Activated T-cell treated with anti-CD3 and anti-CD28 coated beads, Interleukin-2, amount 50 U/mL, for 72 hours (primary cell): ENCODE results near the gene ERP27. TPM values are rescaled to one million over a fixed set of nuclear protein-coding genes. Genes with fewer than 3 reads are reported as not detected.

Source experiments
- ATAC-seq, 2 donors: fragments of 150-1000 bp; cut with Tn5 transposase; replicated peaks in 1 of 2; 2 replicates each; pipeline ENCODE4 v1.10.0; 2021; ENCODE audit warnings: moderate library complexity in 2 of 2, mild to moderate bottlenecking in 1 of 2
- DNase-seq, 2 donors: peaks; one replicate each; pipeline ENCODE4 v3.0.0; 2021 to 2022; ENCODE audit warnings: mixed read lengths in 1 of 2
- H3K27ac Mint-ChIP-seq: one replicate; pipeline ENCODE4 v1.8.0; 2022; ENCODE audit warnings: mild to moderate bottlenecking, moderate library complexity, mixed read lengths
- H3K27me3 Mint-ChIP-seq: one replicate; pipeline ENCODE4 v1.8.0; 2022; ENCODE audit warnings: low read depth, mixed read lengths
- H3K36me3 Mint-ChIP-seq, 2 donors: one replicate each; pipeline ENCODE4 v1.8.0; 2022; ENCODE audit warnings: mixed read lengths in 2 of 2, mild to moderate bottlenecking in 1 of 2; ENCODE audit not compliant: insufficient read depth in 2 of 2
- H3K4me1 Mint-ChIP-seq: one replicate; pipeline ENCODE4 v1.8.0; 2022; ENCODE audit warnings: low read depth, mixed read lengths
- H3K4me3 Mint-ChIP-seq, 2 donors: one replicate each; pipeline ENCODE4 v1.8.0; 2022; ENCODE audit warnings: mild to moderate bottlenecking in 2 of 2, mixed read lengths in 2 of 2, moderate library complexity in 2 of 2
- H3K9me3 Mint-ChIP-seq, 2 donors: one replicate each; pipeline ENCODE4 v1.8.0; 2022; ENCODE audit warnings: mixed read lengths in 2 of 2
- total RNA-seq, 2 donors: library from RNA; stranded (reverse); gene quantifications; one replicate each; pipeline ENCODE4 v1.2.3, GENCODE V29; 2022

The ERP27 gene
- total RNA-seq, 2 donors from 2014 or later: 3.8 to 4.0 TPM

GRCh38 chr12:14946162-14946561, 7.8 kb upstream of the ERP27 start:
- no peak for ATAC-seq
- Mint-ChIP-seq H3K36me3 (peaks cover 28 to 61% of the 10 kb centered on the region in 2 donors), H3K4me1 (peaks cover 61% of the 10 kb centered on the region), H3K27me3 (no peaks in the 10 kb centered on the region), H3K4me3 (peak overlapping the region in 1 of 2 donors; percentile 57), H3K27ac (peak overlapping the region; percentile 96), H3K9me3 (no peaks in the 10 kb centered on the region)
- DNase-seq: no peak

- ATAC-seq (no peak), DNase-seq (no peak)
- peaks cover 41% of the 10 kb centered on the region for H3K4me1 Mint-ChIP-seq
- no peaks in the 10 kb centered on the region for H3K27me3 Mint-ChIP-seq
- H3K27ac Mint-ChIP-seq: peak overlapping the region; percentile 12
- no peak overlapping the region for H3K4me3 Mint-ChIP-seq
- H3K36me3 Mint-ChIP-seq: peaks cover 19 to 62% of the 10 kb centered on the region in 2 donors
- peaks cover 2 to 5% of the 10 kb centered on the region in 2 donors for H3K9me3 Mint-ChIP-seq
Measured at GRCh38 chr12:14942196-14942931, 4.0 kb upstream of the ERP27 start.

- peaks cover 2 to 5% of the 10 kb centered on the region in 2 donors for H3K9me3 Mint-ChIP-seq
- peak overlapping the region; percentile 94 for H3K27ac Mint-ChIP-seq
- no peak overlapping the region for H3K4me3 Mint-ChIP-seq
- no peaks in the 10 kb centered on the region for H3K27me3 Mint-ChIP-seq
- no peak for DNase-seq
- ATAC-seq: no peak
- H3K36me3 Mint-ChIP-seq: peaks cover 18 to 57% of the 10 kb centered on the region in 2 donors
- H3K4me1 Mint-ChIP-seq: peaks cover 31% of the 10 kb centered on the region
Measured at GRCh38 chr12:14941369-14941768, 3.0 kb upstream of the ERP27 start.

DNA sequence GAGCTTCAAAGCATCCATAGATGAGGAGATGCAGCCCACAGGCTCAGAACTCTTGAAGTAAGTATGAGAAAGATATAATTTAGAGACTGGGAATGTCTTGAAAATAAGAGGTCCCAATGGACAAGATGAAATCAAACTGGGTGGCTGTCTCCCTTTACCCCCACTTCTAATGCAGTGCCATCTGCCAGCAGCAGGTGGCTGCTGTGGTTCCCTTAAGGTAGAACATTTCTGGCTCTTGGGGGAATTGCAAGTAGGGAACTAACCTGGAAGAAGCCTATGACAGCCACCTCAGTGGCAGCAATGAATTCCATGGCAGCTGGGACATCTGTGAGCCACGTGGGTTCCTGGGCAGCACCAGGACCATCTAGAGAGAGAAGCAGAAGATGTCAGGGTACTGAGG, 648 bp downstream of the ERP27 start:
- no peak for DNase-seq
- Mint-ChIP-seq H3K9me3 (peaks cover 2 to 5% of the 10 kb centered on the region in 2 donors), H3K4me1 (peaks cover 24% of the 10 kb centered on the region), H3K4me3 (no peak overlapping the region), H3K36me3 (peaks cover 9 to 51% of the 10 kb centered on the region in 2 donors), H3K27me3 (no peaks in the 10 kb centered on the region), H3K27ac (peak overlapping the region; percentile 51)
- ATAC-seq: peak in 1 of 2 donors; percentile 37

- no peak overlapping the region for H3K4me3 Mint-ChIP-seq
- H3K27me3 Mint-ChIP-seq: no peaks in the 10 kb centered on the region
- peaks cover 21% of the 10 kb centered on the region for H3K4me1 Mint-ChIP-seq
- peaks cover 2 to 5% of the 10 kb centered on the region in 2 donors for H3K9me3 Mint-ChIP-seq
- peak overlapping the region; percentile 68 for H3K27ac Mint-ChIP-seq
- peaks cover 9 to 51% of the 10 kb centered on the region in 2 donors for H3K36me3 Mint-ChIP-seq
- ATAC-seq (no peak), DNase-seq (no peak)
Measured at GRCh38 chr12:14937014-14937413, 1.3 kb downstream of the ERP27 start.

DNA sequence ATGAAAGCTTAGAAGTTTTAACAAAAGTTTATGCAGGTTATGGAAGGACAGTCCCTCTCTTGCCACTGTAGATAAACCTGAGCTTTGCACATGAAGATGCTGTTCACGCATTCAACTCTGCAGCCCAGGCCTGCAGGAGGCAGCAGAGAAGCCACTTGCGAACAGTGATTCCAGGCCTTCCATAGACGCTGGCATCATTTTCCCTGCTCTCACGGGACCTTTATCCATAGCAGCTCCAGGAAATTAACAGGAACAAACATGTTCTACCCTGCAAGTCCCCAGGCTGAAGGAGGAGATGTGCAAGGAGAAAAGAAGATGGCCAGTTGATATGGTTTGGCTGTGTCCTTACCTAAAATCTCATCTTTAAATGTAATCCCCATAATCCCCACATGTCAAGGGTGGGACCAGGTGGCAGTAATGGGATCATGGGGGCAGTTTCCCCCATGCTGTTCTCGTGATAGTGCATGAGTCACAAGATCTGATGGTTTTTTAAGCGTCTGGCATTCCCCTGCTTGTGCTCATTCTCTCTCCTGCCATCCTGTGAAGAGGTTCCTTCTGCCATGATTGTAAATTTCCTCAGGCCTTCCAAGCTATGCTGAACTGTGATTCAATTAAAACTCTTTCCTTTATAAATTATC, 2.0 kb downstream of the ERP27 start:
- no peak overlapping the region for H3K4me3 Mint-ChIP-seq
- H3K4me1 Mint-ChIP-seq: peaks cover 18% of the 10 kb centered on the region
- peaks cover 2 to 5% of the 10 kb centered on the region in 2 donors for H3K9me3 Mint-ChIP-seq
- H3K27me3 Mint-ChIP-seq: no peaks in the 10 kb centered on the region
- ATAC-seq (no peak), DNase-seq (no peak)
- H3K36me3 Mint-ChIP-seq: peaks cover 7 to 47% of the 10 kb centered on the region in 2 donors
- peak overlapping the region; percentile 79 for H3K27ac Mint-ChIP-seq

GRCh38 chr12:14935031-14935430, 3.3 kb downstream of the ERP27 start:
- Mint-ChIP-seq H3K4me1 (peaks cover 17% of the 10 kb centered on the region), H3K27me3 (no peaks in the 10 kb centered on the region), H3K27ac (no peak overlapping the region), H3K36me3 (peaks cover 6 to 38% of the 10 kb centered on the region in 2 donors), H3K9me3 (peaks cover under 1 to 4% of the 10 kb centered on the region in 2 donors), H3K4me3 (no peak overlapping the region)
- no peak for ATAC-seq
- DNase-seq: no peak

GRCh38 chr12:14934511-14934910, 3.8 kb downstream of the ERP27 start:
- H3K9me3 Mint-ChIP-seq: peaks cover 0 to 3% of the 10 kb centered on the region in 2 donors

DNA sequence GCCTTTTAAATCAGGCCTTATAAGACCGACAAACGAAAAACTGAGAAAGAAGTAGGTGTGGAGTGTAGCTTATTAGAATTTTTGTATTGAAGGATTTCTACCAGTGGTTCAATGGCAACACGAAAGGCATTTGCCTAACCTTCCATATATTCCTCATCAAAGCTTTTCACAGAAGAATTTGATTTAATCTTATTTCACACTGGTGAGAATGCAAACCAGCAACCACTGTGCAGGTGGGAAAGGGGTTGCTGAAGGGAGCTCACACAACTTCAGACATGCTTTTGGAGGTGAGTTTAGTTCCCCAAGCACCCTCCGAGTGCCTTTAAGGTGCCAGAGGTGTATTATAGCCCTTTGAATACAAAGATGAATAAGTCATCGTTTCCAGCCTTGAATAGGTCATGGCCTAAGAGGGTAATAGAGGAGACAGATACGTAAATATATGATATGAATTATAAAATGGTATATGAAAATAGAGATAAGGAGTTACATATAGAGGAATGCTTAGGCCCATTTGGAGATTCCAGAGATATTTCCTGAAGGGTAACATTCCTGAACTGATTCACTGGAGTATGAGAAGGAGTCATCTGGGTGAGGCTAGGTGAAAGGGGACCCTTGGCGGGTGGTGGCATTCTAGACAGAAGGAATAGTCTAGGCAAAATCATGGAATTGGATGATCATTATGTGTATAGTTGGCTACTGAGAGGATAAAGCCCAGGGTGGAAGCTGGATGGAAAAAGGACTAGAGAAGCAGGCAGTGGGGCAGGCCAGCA, 6.4 kb downstream of the ERP27 start:
- Mint-ChIP-seq H3K9me3 (no peaks in the 10 kb centered on the region), H3K4me3 (no peak overlapping the region), H3K27ac (no peak overlapping the region)

More at GRCh38 chr12:14934511-14934910, 3.8 kb downstream of the ERP27 start:
- peaks cover 12% of the 10 kb centered on the region for H3K4me1 Mint-ChIP-seq
- H3K4me3 Mint-ChIP-seq: no peak overlapping the region
- H3K27ac Mint-ChIP-seq: no peak overlapping the region
- DNase-seq (no peak), ATAC-seq (no peak)
- peaks cover 6 to 33% of the 10 kb centered on the region in 2 donors for H3K36me3 Mint-ChIP-seq
- H3K27me3 Mint-ChIP-seq: no peaks in the 10 kb centered on the region

GRCh38 chr12:14931359-14931758, 7.0 kb downstream of the ERP27 start:
- no peak overlapping the region for H3K4me3 Mint-ChIP-seq
- DNase-seq: no peak
- no peaks in the 10 kb centered on the region for H3K27me3 Mint-ChIP-seq
- H3K27ac Mint-ChIP-seq: no peak overlapping the region
- peaks cover 2 to 17% of the 10 kb centered on the region in 2 donors for H3K36me3 Mint-ChIP-seq
- H3K9me3 Mint-ChIP-seq: no peaks in the 10 kb centered on the region
- H3K4me1 Mint-ChIP-seq: no peaks in the 10 kb centered on the region
- no peak for ATAC-seq

More for the DNA sequence above, 6.4 kb downstream of the ERP27 start:
- H3K27me3 Mint-ChIP-seq: no peaks in the 10 kb centered on the region
- ATAC-seq (no peak), DNase-seq (no peak)
- peaks cover 2 to 18% of the 10 kb centered on the region in 2 donors for H3K36me3 Mint-ChIP-seq
- no peaks in the 10 kb centered on the region for H3K4me1 Mint-ChIP-seq

DNA sequence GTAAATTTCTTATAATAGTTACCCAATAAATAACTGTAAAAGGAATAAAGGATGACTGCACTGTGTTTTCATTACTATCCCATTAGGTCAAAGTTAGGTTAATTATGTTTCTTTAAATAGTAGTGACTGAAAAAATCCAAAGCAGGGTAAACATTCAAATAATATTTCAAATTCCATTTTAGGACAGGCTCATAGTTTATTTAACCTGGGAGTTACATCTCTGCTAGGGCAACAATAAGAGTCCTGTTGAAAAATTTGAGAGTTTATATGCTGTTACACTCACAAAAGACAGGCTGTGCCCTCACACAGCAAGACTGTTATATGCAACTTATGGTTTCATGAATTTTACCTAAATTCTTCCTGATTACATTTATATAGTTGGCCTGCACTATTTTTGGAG, 8.0 kb downstream of the ERP27 start:
- Mint-ChIP-seq H3K4me1 (no peaks in the 10 kb centered on the region), H3K9me3 (no peaks in the 10 kb centered on the region), H3K27me3 (no peaks in the 10 kb centered on the region), H3K4me3 (no peak overlapping the region), H3K36me3 (peaks cover 2 to 13% of the 10 kb centered on the region in 2 donors), H3K27ac (no peak overlapping the region)
- no peak for ATAC-seq
- DNase-seq: no peak

DNA sequence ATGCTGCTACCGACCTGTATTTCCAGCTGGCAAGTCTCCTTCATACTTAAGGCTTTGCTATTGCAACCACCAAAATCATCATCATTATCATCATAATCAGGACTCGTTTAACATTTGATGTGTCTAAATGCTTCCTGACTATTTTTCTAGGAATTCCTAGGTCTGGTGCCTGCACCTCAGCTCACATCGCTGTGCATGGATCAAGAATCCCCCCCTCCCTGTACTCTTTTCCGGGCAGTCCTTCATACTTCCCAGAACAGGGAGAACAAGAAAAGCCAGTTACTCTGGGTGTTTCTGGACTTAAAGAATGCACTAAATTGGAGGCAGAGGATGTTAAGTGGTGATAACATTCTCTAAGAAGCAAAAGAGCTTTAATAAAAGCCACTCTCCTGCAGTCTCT, 9.4 kb downstream of the ERP27 start:
- no peak overlapping the region for H3K4me3 Mint-ChIP-seq
- H3K27me3 Mint-ChIP-seq: no peaks in the 10 kb centered on the region
- ATAC-seq (no peak), DNase-seq (no peak)
- no peak overlapping the region for H3K27ac Mint-ChIP-seq
- no peaks in the 10 kb centered on the region for H3K9me3 Mint-ChIP-seq
- no peaks in the 10 kb centered on the region for H3K4me1 Mint-ChIP-seq
- H3K36me3 Mint-ChIP-seq: peaks cover 2 to 11% of the 10 kb centered on the region in 2 donors

GRCh38 chr12:14927267-14927666, 11.1 kb downstream of the ERP27 start:
- H3K4me1 Mint-ChIP-seq: no peaks in the 10 kb centered on the region
- peaks cover 2 to 3% of the 10 kb centered on the region in 2 donors for H3K36me3 Mint-ChIP-seq
- H3K27me3 Mint-ChIP-seq: no peaks in the 10 kb centered on the region
- H3K4me3 Mint-ChIP-seq: no peak overlapping the region
- ATAC-seq: no peak
- H3K27ac Mint-ChIP-seq: no peak overlapping the region
- no peak for DNase-seq
- H3K9me3 Mint-ChIP-seq: no peaks in the 10 kb centered on the region
